ENCODE results near the gene C20orf204. TPM values are rescaled to one million over a fixed set of nuclear protein-coding genes. Genes with fewer than 3 reads are reported as not detected.

The C20orf204 gene
- total RNA-seq, 4 donors from 2014 or later: 0.26 to 0.57 (median 0.57) TPM; not detected in 1

GRCh38 chr20:64015635-64016034, 20.3 kb upstream of the C20orf204 start:
- 50 to 58% methylated on average over 2 of the region's 2 CpGs for WGBS, 2 donors
- peaks cover 28 to 91% (median 47%) of the 10 kb centered on the region in 3 donors for H3K36me3 ChIP-seq
- no peaks in the 10 kb centered on the region for H3K27me3 ChIP-seq
- H3K27ac ChIP-seq: no peak overlapping the region
- peaks cover 0 to 9% (median 0%) of the 10 kb centered on the region in 3 donors for H3K4me1 ChIP-seq
- intact Hi-C loops (cut with DNase I): no loop called here
- H3K9me3 ChIP-seq: no peaks in the 10 kb centered on the region
- DNase-seq: no peak
- TF ChIP-seq, protein P1, sequence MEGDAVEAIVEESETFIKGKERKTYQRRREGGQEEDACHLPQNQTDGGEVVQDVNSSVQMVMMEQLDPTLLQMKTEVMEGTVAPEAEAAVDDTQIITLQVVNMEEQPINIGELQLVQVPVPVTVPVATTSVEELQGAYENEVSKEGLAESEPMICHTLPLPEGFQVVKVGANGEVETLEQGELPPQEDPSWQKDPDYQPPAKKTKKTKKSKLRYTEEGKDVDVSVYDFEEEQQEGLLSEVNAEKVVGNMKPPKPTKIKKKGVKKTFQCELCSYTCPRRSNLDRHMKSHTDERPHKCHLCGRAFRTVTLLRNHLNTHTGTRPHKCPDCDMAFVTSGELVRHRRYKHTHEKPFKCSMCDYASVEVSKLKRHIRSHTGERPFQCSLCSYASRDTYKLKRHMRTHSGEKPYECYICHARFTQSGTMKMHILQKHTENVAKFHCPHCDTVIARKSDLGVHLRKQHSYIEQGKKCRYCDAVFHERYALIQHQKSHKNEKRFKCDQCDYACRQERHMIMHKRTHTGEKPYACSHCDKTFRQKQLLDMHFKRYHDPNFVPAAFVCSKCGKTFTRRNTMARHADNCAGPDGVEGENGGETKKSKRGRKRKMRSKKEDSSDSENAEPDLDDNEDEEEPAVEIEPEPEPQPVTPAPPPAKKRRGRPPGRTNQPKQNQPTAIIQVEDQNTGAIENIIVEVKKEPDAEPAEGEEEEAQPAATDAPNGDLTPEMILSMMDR (IDR thresholded peaks at IDR 0.05): no peak
- no peak for TF ChIP-seq POLR2A (IDR thresholded peaks at IDR 0.05)
- no peak overlapping the region for H3K4me3 ChIP-seq

DNA sequence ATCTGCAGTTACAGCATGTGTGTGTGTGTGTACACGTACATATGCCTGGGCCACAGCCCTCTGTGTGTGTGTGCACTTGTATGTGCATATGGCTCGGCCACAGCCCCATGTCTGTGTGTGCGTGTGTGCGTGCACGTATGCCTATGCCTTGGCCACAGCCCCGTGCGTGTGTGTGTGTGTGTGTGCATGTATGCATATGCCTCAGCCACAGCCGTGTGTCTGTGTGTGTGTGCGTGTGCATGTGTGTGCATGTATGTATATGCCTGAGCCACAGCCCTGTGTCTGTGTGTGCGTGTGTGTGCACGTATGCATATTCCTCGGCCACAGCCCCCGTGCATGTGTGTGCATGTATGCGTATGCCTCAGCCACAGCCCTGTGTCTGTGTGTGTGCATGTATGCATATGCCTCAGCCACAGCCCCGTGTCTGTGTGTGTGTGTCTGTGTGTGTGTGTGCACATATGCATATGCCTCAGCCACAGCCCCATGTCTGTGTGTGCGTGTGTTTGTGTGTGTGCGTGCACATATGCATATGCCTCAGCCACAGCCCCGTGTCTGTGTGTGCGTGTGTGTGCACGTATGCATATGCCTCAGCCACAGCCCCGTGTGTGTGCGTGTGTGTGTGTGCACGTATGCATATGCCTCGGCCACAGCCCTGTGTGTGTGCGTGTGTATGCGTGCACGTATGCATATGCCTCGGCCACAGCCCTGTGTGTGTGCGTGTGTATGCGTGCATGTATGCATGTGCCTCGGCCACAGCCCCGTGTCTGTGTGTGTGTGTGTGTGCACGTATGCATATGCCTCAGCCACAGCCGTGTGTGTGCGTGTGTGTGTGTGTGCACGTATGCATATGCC, 14.6 kb upstream of the C20orf204 start:
- no peak for TF ChIP-seq POLR2A (IDR thresholded peaks at IDR 0.05)
- TF ChIP-seq, protein P1 (IDR thresholded peaks at IDR 0.05): no peak
- Histone ChIP-seq H3K9me3 (no peaks in the 10 kb centered on the region), H3K36me3 (peaks cover 24 to 100% (median 60%) of the 10 kb centered on the region in 3 donors), H3K27ac (no peak overlapping the region), H3K4me1 (no peaks in the 10 kb centered on the region), H3K27me3 (no peaks in the 10 kb centered on the region), H3K4me3 (no peak overlapping the region)
- 81 to 93% methylated on average over 18 to 28 of the region's 36 CpGs for WGBS, 2 donors
- intact Hi-C loops (cut with DNase I): no loop called here
- DNase-seq: no peak

DNA sequence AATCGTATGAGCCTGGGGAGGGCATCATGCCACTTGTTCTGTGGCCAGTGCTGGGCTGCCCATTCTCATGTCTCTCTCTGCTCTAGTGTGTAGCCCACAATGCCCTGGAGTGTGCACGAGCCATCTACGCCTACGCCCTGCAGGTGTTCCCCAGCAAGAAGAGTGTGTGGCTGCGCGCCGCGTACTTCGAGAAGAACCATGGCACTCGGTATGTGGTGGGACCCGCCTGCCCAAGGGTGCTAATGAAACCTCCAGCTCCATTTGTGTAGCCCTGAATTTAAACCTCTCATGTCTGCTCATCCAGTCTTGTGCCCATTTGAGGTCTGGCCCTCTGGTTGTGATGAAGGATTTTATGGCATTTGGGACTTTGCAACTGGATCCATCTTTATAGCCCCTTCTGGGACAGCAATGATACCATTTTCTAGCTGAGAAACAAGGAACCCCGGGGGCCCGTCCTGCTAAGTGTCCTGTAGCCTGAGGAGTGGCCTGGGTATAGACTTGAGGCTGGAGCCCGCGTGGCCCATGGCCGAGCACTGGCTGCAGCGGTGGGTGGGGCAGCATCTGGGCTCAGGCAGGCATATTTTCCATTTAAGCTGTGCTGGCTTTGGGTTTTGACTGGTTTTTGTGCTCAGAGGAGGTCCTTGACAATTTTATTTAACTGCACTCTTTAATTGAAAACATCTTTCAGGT, 13.2 kb upstream of the C20orf204 start:
- no peak for DNase-seq
- TF ChIP-seq, protein P1 (IDR thresholded peaks at IDR 0.05): no peak
- TF ChIP-seq POLR2A (IDR thresholded peaks at IDR 0.05): no peak

GRCh38 chr20:64023361-64024140, 12.4 kb upstream of the C20orf204 start:
- H3K36me3 ChIP-seq: peaks cover 36 to 100% (median 62%) of the 10 kb centered on the region in 3 donors

More for the DNA sequence above, 13.2 kb upstream of the C20orf204 start:
- Histone ChIP-seq H3K36me3 (peaks cover 32 to 100% (median 62%) of the 10 kb centered on the region in 3 donors), H3K4me3 (no peak overlapping the region), H3K27ac (no peak overlapping the region), H3K27me3 (no peaks in the 10 kb centered on the region), H3K9me3 (no peaks in the 10 kb centered on the region), H3K4me1 (no peaks in the 10 kb centered on the region)
- intact Hi-C loops (cut with DNase I): no loop called here
- 90 to 95% methylated on average over 5 to 17 of the region's 17 CpGs for WGBS, 2 donors

More at GRCh38 chr20:64023361-64024140, 12.4 kb upstream of the C20orf204 start:
- no peaks in the 10 kb centered on the region for H3K4me1 ChIP-seq
- no peak for DNase-seq
- no peak overlapping the region for H3K4me3 ChIP-seq
- no peaks in the 10 kb centered on the region for H3K27me3 ChIP-seq
- intact Hi-C loops (cut with DNase I): no loop called here
- H3K27ac ChIP-seq: no peak overlapping the region
- TF ChIP-seq POLR2A (IDR thresholded peaks at IDR 0.05): no peak
- TF ChIP-seq, protein P1 (IDR thresholded peaks at IDR 0.05): no peak
- WGBS, 2 donors: 89 to 92% methylated on average over 12 to 13 of the region's 15 CpGs
- H3K9me3 ChIP-seq: no peaks in the 10 kb centered on the region

All from esophagus squamous epithelium (tissue), 5 donors.